ENCODE results near the gene CCDC183.

GRCh38 chr9:136855461-136856078, 59.4 kb downstream of the CCDC183 start:
- TF ChIP-seq, protein P1, sequence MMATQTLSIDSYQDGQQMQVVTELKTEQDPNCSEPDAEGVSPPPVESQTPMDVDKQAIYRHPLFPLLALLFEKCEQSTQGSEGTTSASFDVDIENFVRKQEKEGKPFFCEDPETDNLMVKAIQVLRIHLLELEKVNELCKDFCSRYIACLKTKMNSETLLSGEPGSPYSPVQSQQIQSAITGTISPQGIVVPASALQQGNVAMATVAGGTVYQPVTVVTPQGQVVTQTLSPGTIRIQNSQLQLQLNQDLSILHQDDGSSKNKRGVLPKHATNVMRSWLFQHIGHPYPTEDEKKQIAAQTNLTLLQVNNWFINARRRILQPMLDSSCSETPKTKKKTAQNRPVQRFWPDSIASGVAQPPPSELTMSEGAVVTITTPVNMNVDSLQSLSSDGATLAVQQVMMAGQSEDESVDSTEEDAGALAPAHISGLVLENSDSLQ (IDR thresholded peaks at IDR 0.05): no peak
- TF ChIP-seq HDGF (IDR thresholded peaks at IDR 0.05) (no peak), GATAD2B (conservative IDR thresholded peaks at IDR 0.05; ENCODE audit: low read depth) (no peak), HSF1 (IDR thresholded peaks at IDR 0.05; ENCODE audit: low read depth, low read length) (no peak), POLR2A (IDR thresholded peaks at IDR 0.05; ENCODE audit: low read depth, low read length) (no peak; the same call in none of the 2 replicates), TCF7 (IDR thresholded peaks at IDR 0.05; ENCODE audit: borderline replicate concordance) (no peak)
- TF ChIP-seq, protein P2, sequence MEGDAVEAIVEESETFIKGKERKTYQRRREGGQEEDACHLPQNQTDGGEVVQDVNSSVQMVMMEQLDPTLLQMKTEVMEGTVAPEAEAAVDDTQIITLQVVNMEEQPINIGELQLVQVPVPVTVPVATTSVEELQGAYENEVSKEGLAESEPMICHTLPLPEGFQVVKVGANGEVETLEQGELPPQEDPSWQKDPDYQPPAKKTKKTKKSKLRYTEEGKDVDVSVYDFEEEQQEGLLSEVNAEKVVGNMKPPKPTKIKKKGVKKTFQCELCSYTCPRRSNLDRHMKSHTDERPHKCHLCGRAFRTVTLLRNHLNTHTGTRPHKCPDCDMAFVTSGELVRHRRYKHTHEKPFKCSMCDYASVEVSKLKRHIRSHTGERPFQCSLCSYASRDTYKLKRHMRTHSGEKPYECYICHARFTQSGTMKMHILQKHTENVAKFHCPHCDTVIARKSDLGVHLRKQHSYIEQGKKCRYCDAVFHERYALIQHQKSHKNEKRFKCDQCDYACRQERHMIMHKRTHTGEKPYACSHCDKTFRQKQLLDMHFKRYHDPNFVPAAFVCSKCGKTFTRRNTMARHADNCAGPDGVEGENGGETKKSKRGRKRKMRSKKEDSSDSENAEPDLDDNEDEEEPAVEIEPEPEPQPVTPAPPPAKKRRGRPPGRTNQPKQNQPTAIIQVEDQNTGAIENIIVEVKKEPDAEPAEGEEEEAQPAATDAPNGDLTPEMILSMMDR (IDR thresholded peaks at IDR 0.05 in 2 of 3, conservative IDR thresholded peaks at IDR 0.05 in 1 of 3; ENCODE audit: control insufficient read depth in 2 of 3, extremely low read depth in 1 of 3, insufficient read depth in 1 of 3, low read depth in 3 of 3, low read length in 3 of 3): no peak
